MG63 (cell line): ENCODE data around the gene FAM111A. TPM values are rescaled to one million over a fixed set of nuclear protein-coding genes. Genes with fewer than 3 reads are reported as not detected.
"Not testable (repeated sequence)": the region's sequence is repeated elsewhere in the genome, so short reads cannot be mapped to it uniquely, and the experiment has no call there.

Experiments used
- DNase-seq: peaks from one replicate; pipeline ENCODE4 v3.0.0-alpha.2; 2020
- H3K27me3 ChIP-seq: fragments of 250-450 bp; sonication (Bioruptor Pico); 2 replicates; pipeline ENCODE4 v1.5.1; 2020; ENCODE audit warnings: mild to moderate bottlenecking, moderate library complexity
- H3K36me3 ChIP-seq: fragments of 250-450 bp; sonication (Bioruptor Pico); 2 replicates; pipeline ENCODE4 v1.5.1; 2020; ENCODE audit warnings: mild to moderate bottlenecking, moderate library complexity
- H3K4me3 ChIP-seq: fragments of 250-450 bp; sonication (Bioruptor Pico); 2 replicates; pipeline ENCODE4 v1.5.1; 2020; ENCODE audit warnings: mild to moderate bottlenecking, moderate library complexity
- H3K9me3 ChIP-seq: fragments of 250-450 bp; sonication (Bioruptor Pico); 2 replicates; pipeline ENCODE4 v1.5.1; 2020; ENCODE audit warnings: mild to moderate bottlenecking, moderate library complexity
- total RNA-seq: library from RNA; depleted of rRNA; stranded (reverse); fragments of >200 nt; shearing (Covaris generic); gene quantifications from 2 replicates; pipeline ENCODE4 v1.2.3, GENCODE V29; 2014; ENCODE audit warnings: low replicate concordance

Gene FAM111A
- total RNA-seq, 1 experiment from 2014 or later: 55.0 TPM

- DNase-seq, H3K4me3 ChIP-seq, H3K27me3 ChIP-seq: not testable (repeated sequence)
- H3K36me3 ChIP-seq: peaks cover 35% of the 10 kb centered on the region
- peaks cover 12% of the 10 kb centered on the region for H3K9me3 ChIP-seq
Measured at GRCh38 chr11:59136551-59136950, 6.1 kb upstream of the FAM111A start.

- DNase-seq: no peak
- Histone ChIP-seq H3K9me3 (peaks cover 8% of the 10 kb centered on the region), H3K36me3 (peaks cover 29% of the 10 kb centered on the region), H3K27me3 (no peaks in the 10 kb centered on the region), H3K4me3 (no peak overlapping the region)
Measured at GRCh38 chr11:59137190-59137589, 5.5 kb upstream of the FAM111A start.

GRCh38 chr11:59138643-59139042, 4.0 kb upstream of the FAM111A start:
- Histone ChIP-seq H3K27me3 (no peaks in the 10 kb centered on the region), H3K9me3 (no peaks in the 10 kb centered on the region), H3K4me3 (no peak overlapping the region), H3K36me3 (peaks cover 14% of the 10 kb centered on the region)
- peak; percentile 59 for DNase-seq

GRCh38 chr11:59141191-59141590, 1.5 kb upstream of the FAM111A start:
- DNase-seq: no peak
- Histone ChIP-seq H3K4me3 (no peak overlapping the region), H3K27me3 (no peaks in the 10 kb centered on the region), H3K9me3 (no peaks in the 10 kb centered on the region), H3K36me3 (peaks cover 12% of the 10 kb centered on the region)

GRCh38 chr11:59141673-59142460, 789 bp upstream of the FAM111A start:
- DNase-seq: no peak
- Histone ChIP-seq H3K9me3 (no peaks in the 10 kb centered on the region), H3K36me3 (peaks cover 18% of the 10 kb centered on the region), H3K4me3 (peak overlapping the region; percentile 72), H3K27me3 (no peaks in the 10 kb centered on the region)

- Histone ChIP-seq H3K27me3 (no peaks in the 10 kb centered on the region), H3K36me3 (peaks cover 38% of the 10 kb centered on the region), H3K9me3 (no peaks in the 10 kb centered on the region), H3K4me3 (peak overlapping the region; percentile 72)
- no peak for DNase-seq
Measured at GRCh38 chr11:59144096-59144495, 1.4 kb downstream of the FAM111A start.

GRCh38 chr11:59144579-59145345, 2.1 kb downstream of the FAM111A start:
- no peaks in the 10 kb centered on the region for H3K27me3 ChIP-seq
- DNase-seq: peak; percentile 91
- H3K4me3 ChIP-seq: peak overlapping the region; percentile 72
- peaks cover 45% of the 10 kb centered on the region for H3K36me3 ChIP-seq
- H3K9me3 ChIP-seq: no peaks in the 10 kb centered on the region

- DNase-seq: no peak
- Histone ChIP-seq H3K9me3 (no peaks in the 10 kb centered on the region), H3K36me3 (peaks cover 53% of the 10 kb centered on the region), H3K4me3 (peak overlapping the region; percentile 72), H3K27me3 (no peaks in the 10 kb centered on the region)
Measured at GRCh38 chr11:59145534-59145933, 2.9 kb downstream of the FAM111A start.

- no peaks in the 10 kb centered on the region for H3K27me3 ChIP-seq
- H3K36me3 ChIP-seq: peaks cover 71% of the 10 kb centered on the region
- no peaks in the 10 kb centered on the region for H3K9me3 ChIP-seq
- no peak overlapping the region for H3K4me3 ChIP-seq
- DNase-seq: no peak
Measured at GRCh38 chr11:59151761-59152160, 9.1 kb downstream of the FAM111A start.

GRCh38 chr11:59152312-59152951, 9.8 kb downstream of the FAM111A start:
- no peak overlapping the region for H3K4me3 ChIP-seq
- DNase-seq: no peak
- H3K36me3 ChIP-seq: peaks cover 64% of the 10 kb centered on the region
- H3K27me3 ChIP-seq: no peaks in the 10 kb centered on the region
- H3K9me3 ChIP-seq: no peaks in the 10 kb centered on the region

GRCh38 chr11:59154610-59155009, 12.0 kb downstream of the FAM111A start:
- Histone ChIP-seq H3K9me3 (no peaks in the 10 kb centered on the region), H3K27me3 (no peaks in the 10 kb centered on the region), H3K36me3 (peaks cover 42% of the 10 kb centered on the region), H3K4me3 (no peak overlapping the region)
- no peak for DNase-seq

GRCh38 chr11:59157433-59157832, 14.8 kb downstream of the FAM111A start:
- peaks cover 15% of the 10 kb centered on the region for H3K36me3 ChIP-seq
- H3K4me3 ChIP-seq: no peak overlapping the region
- no peak for DNase-seq

GRCh38 chr11:59158206-59159068, 15.8 kb downstream of the FAM111A start:
- H3K4me3 ChIP-seq: no peak overlapping the region
- H3K27me3 ChIP-seq: no peaks in the 10 kb centered on the region
- H3K9me3 ChIP-seq: no peaks in the 10 kb centered on the region
- DNase-seq: peak; percentile 68
- peaks cover 6% of the 10 kb centered on the region; the same call in 1 of the 2 replicates for H3K36me3 ChIP-seq

More at GRCh38 chr11:59157433-59157832, 14.8 kb downstream of the FAM111A start:
- Histone ChIP-seq H3K27me3 (no peaks in the 10 kb centered on the region), H3K9me3 (no peaks in the 10 kb centered on the region)

- no peaks in the 10 kb centered on the region for H3K36me3 ChIP-seq
- H3K9me3 ChIP-seq: no peaks in the 10 kb centered on the region
- no peaks in the 10 kb centered on the region for H3K27me3 ChIP-seq
- no peak for DNase-seq
- no peak overlapping the region for H3K4me3 ChIP-seq
Measured at GRCh38 chr11:59164028-59164427, 21.4 kb downstream of the FAM111A start.

GRCh38 chr11:59171508-59172322, 29.1 kb downstream of the FAM111A start, which contains the start of gene DTX4:
Gene DTX4 (plus strand): TSS chr11:59172132. CDS start chr11:59172596, 464 bp downstream.
- H3K27me3 ChIP-seq: no peaks in the 10 kb centered on the region

More at GRCh38 chr11:59171508-59172322, 29.1 kb downstream of the FAM111A start, which contains the start of gene DTX4:
- peaks cover 22% of the 10 kb centered on the region for H3K36me3 ChIP-seq
- H3K9me3 ChIP-seq: no peaks in the 10 kb centered on the region
- H3K4me3 ChIP-seq: peak within 1 kb of the TSS; percentile 62
- DNase-seq: peak; percentile 92
